Stimulated activated CD8-positive, alpha-beta memory T cell treated with anti-CD3 and anti-CD28 coated beads, Interleukin-2, amount 100 ng/mL, for 48 hours (primary cell): ENCODE data around the gene PLIN4.

ENCODE experiments used
- DNase-seq, 2 donors: peaks; one replicate each; pipeline ENCODE4 v3.0.0-alpha.2; 2020; ENCODE audit warnings: low read depth in 2 of 2

PLIN4 gene

DNA sequence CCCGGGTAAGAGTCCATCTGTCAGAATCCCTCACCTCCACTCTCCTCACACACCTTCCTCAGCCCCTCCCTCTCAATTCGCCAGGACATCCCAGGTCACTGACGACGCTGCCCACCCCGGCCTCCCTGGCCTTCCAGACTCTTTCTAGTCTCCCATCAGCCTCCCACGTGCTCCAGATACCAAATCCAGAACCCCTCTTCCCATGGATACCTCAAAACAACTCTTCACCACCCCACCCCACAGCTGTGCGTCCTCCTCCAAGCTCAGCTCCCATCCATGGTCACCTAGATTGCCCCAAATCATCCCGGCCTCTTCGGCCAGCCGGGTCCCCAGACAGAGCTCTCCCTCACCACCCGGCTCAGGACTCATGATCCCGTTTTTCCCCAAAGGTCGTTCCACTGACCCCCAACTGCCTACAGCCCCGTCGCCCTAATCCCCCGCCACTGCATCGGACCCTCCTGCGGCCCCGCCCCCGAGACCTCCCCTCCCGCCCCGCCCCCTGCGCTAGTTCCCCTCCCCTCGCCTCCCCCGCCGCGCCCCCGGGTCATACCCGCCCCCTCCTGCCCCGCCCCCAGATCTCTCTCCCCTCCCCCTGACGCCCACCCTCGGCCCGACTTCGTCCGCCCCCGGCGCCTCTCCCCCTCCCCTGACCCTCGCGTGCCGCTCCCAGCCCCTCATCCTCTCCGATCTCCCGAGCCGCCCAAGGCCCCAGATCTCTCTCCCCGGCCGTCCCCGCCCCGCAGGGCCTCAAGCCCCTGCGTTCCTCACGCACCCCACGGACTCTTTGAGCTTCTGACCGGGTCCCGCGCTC is 61.2 kb downstream of the PLIN4 start:
- DNase-seq = peak in 1 of 2 donors; percentile 37

DNA sequence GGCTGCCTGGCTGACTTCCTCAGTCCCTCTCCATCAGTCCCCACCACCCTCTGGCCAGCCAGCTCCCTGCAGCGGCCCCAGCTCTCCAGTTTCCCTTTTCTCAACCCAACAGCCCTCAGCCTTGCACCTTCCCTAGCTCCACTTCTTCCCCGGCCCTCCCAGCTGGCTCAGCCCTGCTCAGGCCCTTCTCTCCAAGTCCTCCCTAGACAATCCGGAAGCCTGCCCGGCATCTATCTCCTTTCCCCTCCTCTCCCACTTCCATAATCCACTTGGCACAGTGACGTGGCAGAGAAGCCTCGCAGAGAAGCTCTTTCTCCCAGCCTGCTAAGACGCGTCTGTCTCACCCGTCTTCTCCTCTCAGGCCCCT is 61.8 kb downstream of the PLIN4 start:
- DNase-seq = no peak

DNA sequence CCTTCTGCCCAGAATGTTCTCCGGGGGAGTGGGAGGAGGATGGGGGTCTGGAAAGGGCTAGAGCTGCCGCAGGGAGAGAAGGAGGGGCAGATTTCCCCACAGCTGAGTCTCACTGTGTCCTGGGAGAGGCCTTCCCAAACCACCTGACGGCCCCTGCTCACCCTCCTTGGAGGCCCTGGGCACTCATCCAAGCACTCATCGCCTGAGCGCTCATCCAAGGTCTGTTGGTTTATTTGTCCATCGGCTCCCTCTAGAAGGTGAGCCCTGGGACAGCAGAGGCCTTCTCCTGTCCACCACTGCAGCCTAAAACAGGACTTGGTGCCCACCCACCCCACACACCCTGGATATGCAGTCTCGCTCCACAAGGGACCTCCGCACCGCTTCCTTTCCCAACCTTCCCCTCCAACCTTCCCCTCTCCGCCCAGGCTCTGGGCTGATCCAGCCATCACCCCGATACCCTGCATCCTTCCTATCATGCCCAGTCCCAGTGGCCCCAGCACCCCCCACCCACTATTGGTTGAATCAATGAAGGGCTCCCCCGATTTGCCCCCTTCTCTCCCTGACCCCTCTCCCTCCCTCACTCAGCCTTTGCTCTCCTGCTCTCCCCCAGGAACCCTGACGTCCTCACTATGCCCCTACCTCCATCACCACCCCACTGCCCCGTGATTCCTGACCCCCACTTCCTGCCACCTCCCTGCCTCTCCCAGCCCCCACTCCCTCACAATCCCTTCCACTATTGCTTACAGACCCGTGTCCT is 62.4 kb downstream of the PLIN4 start:
- no peak for DNase-seq

DNA sequence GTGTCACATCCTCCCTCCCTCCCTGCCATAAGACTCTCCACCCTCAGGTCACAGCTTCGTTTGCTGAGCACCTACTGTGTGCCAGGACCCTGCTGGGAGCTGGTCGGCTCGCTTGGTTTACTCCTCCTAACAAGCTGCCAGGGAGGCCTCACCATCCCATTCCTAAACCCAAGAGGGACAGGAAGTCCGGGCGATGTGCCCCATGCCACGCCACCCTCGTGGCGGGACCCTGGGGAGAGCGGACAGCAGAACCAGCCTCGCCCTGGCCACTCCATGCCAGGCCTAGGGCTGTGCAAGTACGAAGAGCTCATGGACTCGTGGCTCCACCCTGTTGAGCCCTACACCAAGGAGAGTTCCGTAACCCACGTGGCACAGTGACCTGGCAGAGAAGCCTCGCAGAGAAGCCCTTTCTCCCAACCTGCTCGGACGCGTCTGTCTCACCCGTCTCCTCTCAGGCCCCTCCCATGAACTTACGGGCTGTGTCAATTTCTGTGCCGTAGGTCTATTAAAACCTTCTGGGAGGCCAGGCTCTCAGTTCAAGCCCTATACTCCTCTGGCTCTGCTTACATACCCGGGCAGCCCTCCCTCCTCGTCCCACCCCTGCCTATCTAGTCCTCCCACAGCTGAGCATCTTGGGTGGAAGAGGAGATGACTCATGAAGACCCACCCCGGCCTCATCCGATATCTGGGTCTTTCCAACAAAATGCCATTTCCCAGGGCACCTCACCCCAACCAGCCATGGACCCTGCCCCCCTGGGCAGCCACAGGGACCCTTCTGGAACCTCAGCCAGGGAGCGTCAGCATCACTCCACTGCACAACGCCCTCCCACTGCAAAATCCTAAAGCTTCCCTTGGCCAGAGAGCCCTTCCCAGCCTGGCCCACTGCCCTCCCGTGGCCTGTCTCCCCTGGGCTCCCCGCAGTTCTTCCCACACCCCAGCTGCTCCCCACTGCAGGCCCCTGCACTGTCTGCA is 63.3 kb downstream of the PLIN4 start:
- DNase-seq = no peak

DNA sequence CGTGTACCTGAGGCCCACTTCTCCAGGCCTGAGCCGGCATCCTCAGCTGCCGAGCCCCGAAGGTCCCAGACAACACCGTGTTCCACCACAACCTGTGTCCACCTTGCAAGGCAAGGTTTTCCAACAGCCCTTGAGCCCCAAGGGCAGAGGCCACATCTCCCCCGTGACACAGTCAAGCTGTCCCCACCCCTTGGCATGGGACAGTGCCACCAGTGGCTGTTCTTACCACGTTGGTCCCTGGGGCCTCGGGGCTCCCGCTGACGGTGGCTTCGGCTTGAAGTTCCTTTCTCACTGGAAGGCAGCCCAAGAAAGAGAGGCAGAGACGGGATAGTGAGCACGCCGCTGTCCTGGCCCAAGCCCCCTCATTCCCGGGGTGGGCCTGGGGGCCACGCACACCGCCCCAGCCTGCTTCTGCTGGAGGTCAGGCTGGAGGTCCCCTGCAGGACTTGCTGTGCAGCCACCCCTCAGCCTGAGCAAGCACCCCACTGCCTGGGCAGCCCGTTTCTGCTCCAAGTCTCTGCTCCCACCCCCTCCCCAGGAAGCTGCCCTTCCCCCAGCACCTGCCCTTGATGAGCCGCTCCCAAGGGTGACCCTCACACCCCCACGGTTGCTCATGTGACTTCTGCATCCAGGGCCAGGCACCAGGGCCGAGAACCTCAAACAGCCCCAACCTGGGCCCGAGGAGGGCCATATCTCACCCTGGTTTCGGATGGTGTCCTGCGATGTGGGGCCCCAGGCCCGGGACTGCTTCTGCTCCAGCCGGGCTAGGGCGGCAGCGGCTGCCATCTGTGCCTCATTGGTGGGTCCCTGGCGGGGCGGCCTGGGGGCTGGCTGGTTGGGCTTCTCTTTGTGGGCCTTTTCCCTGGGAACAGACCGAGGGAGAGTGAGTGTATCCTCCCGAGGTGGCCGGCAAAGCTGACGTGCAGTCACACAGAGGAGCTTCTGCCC is 64.8 kb downstream of the PLIN4 start:
- DNase-seq = no peak

DNA sequence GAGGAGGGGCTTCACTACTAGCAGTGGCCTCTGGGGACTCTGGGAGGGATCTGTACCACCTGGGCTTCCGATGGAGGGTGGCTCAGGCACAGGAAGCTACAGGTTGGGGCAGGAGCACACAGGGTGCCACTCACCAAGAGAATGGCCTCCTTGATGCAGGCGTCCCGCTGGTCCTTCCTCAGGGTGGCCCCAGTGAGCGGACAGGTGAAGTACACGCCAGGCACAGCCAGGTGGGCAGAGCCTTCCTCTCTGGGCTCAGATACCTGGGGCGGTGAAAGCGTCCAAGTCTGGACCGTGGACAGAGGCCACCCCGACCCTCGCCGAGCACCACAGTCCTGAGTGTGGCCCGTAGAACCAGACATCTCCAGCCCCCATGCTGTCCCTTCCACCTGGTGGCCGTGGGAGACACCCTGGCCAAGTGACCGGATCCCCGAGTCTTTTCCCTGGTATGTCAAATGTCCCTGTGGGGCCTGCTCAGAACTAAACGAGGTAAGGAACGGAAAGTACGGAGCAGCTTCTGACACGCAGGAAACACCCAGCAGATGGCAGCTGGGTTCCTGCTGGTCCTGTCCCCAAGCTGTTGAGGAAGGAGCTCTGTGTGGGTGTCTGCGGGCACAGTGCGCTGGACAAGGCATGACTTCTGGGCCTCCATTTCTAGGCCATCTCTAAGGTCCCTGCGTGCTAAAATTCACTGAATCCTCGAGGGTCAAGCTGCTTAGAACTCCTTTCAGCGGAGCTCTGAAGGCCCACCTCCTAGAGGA is 65.9 kb downstream of the PLIN4 start:
- no peak for DNase-seq
